HG02943 (cell line): ENCODE measurements around the gene SBF2.

Experiments used
- ATAC-seq: cut with Tn5 transposase; IDR thresholded peaks from one replicate; pipeline ENCODE4 v1.9.1; 2021; ENCODE audit warnings: mild to moderate bottlenecking, low read depth, moderate library complexity; ENCODE audit not compliant: unreplicated experiment

SBF2 gene

DNA sequence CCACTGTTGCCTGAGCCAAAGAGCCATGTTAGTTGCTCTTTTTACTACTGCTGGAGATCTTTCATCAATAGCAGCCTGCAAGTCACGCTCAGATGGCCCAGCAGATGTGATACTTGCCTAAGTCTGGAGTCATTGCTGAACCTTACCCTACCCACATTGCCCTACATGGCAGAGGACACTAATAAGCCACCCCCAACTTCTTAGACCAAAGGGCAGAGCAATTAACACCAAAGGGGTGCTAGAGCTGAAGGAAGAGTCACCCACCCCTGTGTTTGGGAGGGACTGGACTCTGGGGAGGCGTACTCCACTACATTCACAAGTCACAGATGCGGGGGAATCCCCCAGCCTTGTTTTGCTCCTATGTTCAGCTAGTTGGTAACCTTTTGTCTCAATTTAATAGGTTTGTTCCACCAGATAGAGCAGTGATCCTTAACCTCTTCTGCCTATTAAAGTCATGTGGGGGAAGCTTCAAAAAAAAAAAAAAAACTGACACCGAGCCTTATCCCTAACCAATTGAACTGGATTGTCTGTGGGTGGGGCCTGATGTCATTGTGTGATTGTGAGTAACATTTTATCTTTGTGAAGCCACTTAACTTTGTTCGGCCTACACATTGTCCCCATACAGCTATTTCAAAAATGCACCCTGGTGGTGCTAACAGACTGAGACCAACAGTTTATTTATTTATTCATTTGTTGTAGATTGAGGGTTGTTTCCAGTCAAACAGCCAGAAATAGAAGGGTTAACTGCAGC, 23.9 kb upstream of the SBF2 start:
- no peak for ATAC-seq

DNA sequence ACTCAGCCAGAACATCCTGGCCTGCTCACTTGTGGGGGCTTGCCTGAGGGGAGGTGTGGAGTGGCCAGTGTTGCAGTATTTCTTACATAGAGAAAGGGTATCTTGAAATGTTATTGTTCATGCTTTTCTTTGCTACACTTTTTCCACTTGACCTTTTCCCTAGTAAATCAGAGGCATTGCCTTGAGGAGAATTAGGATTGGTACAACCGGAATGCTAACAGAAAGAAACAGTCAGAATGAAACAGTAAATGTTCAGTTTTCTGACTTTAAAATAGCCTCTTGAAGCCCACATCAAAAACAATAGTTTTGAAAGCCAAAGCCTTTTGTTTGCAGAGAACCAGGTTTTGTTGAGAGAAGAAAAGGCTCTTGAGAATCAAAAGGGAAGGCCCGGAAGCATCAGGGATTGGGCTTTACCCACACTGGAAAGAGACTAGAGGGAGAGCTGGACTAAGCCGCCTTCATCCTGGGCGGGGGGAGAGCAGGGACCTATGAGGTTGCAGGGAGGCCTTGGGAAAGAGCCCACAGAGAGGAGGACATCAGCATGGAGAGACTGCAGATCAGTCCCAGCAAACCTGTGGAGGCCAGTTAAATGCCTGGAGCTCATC, 23.2 kb upstream of the SBF2 start:
- ATAC-seq: no peak

DNA sequence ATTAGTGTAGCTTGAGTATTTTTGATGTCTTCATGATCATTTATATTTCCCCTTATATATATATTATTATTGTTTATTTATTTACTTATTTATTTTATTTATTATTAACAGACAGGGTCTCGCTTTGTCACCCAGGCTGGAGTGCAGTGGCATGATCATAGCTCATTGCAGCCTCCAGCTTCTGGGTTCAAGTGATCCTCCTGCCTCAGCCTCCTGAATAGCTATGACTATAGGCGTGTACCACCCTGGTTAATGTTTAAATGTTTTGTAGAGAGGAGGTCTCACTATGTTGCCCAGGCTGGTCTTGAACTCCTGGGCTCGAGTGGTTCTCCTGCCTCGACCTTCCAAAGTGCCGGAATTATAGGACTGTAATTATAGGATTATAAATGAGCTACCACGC, 21.1 kb upstream of the SBF2 start:
- no peak for ATAC-seq

DNA sequence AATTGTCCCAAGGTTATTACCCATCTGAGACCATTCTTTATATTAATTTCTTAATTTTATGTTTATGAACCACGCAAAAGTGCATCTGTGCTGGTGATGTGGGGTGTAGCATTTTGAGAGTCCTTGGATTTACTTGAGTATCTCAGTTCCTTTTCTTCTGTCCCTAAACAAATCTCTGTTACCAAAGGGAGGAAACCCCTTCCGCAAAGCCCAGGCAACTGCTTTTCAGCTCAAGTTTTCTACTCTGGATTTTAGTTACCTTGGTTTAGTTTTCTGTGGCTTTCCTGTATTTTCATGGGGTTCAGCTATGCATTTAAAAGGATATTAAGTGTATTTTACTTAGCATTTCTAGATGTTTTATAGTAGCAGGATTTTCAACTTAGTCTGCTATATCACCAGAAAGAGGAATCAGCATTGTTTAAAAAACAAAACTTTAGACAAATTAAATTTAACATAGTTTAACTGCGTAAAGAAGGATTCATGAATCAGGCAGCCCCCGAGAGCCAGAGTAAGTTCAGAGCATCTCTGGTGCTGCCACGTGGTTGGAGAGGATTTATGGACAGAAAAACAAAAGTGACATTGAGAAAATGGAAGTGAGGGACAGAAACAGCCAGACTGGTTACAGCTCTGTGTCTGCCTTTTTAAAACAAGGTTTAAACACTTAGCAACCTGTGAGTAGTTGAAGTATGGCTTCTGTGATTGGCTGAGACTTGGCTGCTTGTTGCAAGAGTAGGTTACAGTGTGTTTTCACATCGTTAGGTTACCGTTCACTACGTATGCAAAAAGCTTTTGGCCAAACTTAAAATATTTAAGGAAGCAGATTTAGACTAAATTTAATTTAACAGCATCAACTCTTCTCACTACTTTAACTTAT, 20.4 kb upstream of the SBF2 start:
- ATAC-seq: peak; percentile 79

DNA sequence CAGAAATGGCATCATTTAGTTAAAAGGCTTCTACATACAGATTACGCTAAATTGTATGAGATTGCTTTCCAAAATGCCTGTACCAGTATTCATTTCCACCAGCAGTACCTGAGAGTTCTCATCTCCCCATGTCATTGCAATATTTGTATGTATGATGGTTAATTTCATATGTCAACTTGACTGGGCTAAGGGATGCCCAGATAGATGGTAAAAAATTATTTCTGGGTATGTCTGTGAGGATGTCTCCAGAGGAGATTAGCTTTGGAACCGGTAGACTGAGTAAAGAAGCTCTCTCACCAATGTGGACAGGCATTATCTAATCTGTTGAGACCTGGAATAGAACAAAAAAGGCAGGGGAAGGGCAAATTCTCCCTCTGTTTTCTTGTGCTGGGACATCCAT, 17.8 kb upstream of the SBF2 start:
- no peak for ATAC-seq

- no peak for ATAC-seq
Measured at GRCh38 chr11:10310301-10310841, 16.4 kb upstream of the SBF2 start.

- no peak for ATAC-seq
Measured at GRCh38 chr11:10309163-10310093, 15.4 kb upstream of the SBF2 start.

DNA sequence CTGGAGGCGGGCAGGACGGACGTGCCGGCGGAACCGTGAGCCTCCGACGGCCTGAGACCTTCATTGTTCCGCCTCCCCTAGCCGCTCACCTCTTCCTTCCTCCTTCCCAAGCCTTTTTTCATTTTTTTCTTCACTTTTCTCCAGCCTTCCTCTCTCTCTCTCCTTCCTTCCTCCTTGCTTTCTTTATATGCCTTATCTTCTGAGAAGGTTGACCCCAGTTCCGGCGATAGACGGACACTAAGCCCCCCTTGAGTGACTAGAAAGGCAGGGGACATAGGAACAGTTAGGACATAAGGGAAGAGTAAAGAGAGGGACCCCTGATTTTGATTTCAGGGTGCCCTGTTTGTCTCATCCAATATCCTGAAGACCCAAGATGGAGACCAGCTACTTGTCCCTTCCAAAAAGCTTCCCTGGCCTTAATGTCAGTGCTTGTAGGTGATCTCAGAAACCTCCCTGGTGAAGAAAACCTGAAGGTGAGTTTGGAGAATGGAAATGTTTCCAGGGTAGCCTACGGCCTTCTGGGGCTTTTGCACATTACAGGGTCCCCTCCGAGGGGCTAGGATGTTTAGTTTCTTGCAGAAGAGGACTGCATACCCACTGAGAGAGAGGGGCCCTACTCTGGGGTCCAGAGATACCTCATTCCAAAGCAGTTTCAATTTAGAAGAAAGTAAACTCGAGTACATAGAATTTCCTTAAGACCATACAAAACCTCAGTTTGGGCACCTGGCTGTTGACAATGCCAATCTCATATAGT, 14.4 kb upstream of the SBF2 start:
- ATAC-seq: no peak

- ATAC-seq: peak; percentile 61
Measured at GRCh38 chr11:10307400-10308200, 13.6 kb upstream of the SBF2 start.

DNA sequence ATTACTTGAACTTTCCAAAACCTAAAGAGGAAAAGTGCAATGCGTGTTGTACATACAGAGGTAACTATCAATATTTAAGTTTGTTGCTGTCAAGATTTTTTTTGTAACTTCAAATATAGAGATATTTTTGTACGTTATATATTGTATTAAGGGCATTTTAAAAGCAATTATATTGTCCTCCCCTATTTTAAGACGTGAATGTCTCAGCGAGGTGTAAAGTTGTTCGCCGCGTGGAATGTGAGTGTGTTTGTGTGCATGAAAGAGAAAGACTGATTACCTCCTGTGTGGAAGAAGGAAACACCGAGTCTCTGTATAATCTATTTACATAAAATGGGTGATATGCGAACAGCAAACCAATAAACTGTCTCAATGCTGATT, 13.0 kb upstream of the SBF2 start:
- no peak for ATAC-seq

GRCh38 chr11:10305964-10306918, 12.2 kb upstream of the SBF2 start:
- ATAC-seq: no peak

DNA sequence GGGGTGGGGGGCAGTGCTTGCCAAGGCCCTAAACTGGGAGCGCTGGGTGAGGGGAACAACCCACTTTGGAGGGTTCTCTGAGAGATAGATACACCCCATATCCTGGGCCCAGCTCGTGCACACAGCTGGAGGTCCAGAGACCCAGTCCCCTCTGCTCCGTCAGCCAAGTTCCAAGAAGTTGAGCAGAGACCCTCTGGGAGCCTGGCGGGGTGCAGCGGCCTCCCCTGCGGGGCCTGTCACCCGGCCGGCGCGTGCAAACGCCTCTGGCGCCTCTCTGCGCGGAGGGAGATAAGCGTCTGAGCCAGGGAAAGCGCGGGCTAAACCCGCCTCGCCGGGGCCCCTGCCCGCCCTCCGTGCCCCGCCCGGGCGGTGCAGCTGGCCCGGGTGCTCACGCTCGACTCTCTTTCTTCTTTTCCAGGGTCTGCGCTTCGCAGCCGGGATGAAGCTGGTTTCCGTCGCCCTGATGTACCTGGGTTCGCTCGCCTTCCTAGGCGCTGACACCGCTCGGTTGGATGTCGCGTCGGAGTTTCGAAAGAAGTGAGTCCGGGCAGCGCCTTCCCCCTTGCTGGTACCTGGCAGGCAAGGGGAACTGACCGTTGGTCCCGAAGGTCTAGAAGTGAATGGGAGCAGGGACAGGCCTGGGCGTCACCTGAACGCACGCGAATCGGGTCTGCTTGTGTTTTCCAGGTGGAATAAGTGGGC, 11.4 kb upstream of the SBF2 start:
- no peak for ATAC-seq

GRCh38 chr11:10304495-10305261, 10.7 kb upstream of the SBF2 start, which contains the start of gene ADM:
ADM (plus strand) TSS chr11:10305073; CDS start chr11:10305701, 628 bp downstream.
- ATAC-seq: no peak

DNA sequence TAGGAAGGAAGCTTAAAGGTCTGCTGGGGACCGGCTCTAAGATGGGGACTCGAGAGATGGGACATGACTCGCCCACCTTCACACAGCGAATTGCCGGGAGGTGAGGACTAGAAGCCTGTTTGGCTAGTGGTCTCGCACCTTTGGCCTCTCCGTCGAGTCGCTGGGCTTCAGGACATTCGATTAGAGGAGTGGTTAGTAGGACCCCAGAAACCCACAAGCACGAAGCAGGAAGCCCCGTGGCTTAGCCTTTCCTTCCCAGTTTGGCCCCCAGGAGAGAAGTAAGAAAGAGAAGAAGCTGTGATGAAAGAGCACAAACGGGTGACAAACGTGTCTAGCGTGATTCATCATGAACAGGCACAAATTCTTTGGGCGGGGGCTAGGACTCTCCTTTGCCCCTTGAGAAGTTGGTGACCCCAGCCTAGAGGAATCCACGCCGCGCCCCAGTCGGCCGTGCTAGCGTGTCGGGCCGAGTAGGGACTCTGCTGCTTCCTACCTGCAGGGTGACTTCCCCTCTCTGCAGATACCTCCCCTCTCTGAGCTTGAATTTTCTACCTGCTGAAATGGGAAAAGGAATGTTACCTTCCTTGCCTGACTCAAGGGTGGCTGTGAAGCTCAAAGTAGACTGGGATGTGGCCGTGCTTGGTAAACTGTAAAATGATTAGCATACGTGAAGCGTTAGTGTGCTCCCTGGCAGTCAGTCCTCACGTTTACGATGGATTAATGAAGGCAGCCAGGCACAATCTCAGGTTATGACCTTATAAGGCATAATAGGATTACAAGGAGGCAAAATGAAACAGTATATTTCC, 9.7 kb upstream of the SBF2 start:
- ATAC-seq: no peak
